PFSK-1 (cell line): ENCODE measurements around the gene SPTBN1.

ENCODE experiments used
- FOXP2 ChIP-seq: optimal IDR thresholded peaks from 2 replicates; pipeline ENCODE3; 2011; ENCODE audit warnings: borderline replicate concordance, control low read depth, inconsistent platforms; ENCODE audit not compliant: insufficient read depth; ENCODE audit errors: extremely low read length, extremely low read depth
- POLR2AphosphoS5 ChIP-seq: IDR thresholded peaks from 2 replicates; pipeline ENCODE4 v1.6.1; 2012; ENCODE audit warnings: low read depth, mild to moderate bottlenecking, control low read depth, low read length, moderate library complexity
- REST ChIP-seq, 2 experiments: IDR thresholded peaks; 2 replicates each; pipeline versions ENCODE4 v1.6.1 to v1.8.0; 2011 to 2012; ENCODE audit warnings: low read depth in 2 of 2, low read length in 2 of 2, control low read depth in 1 of 2, inconsistent platforms in 1 of 2, mild to moderate bottlenecking in 1 of 2, moderate library complexity in 1 of 2; ENCODE audit not compliant: insufficient read depth in 1 of 2
- SIN3A ChIP-seq: IDR thresholded peaks from 2 replicates; pipeline ENCODE4 v1.6.1; 2012; ENCODE audit warnings: mild to moderate bottlenecking, low read length, moderate library complexity, borderline replicate concordance; ENCODE audit not compliant: insufficient read depth
- TAF1 ChIP-seq: IDR thresholded peaks from 2 replicates; pipeline ENCODE4 v1.6.1; 2012; ENCODE audit warnings: low read length, control low read depth, borderline replicate concordance; ENCODE audit not compliant: insufficient read depth

Gene SPTBN1

GRCh38 chr2:54424555-54425163, 31.5 kb upstream of the SPTBN1 start:
- no peak for TF ChIP-seq SIN3A
- no peak for TF ChIP-seq REST (IDR thresholded peaks at IDR 0.05; ENCODE audit: insufficient read depth in 1 of 2, low read depth in 2 of 2, low read length in 2 of 2)
- TF ChIP-seq FOXP2 = no peak
- TF ChIP-seq POLR2AphosphoS5 = no peak
- no peak for TF ChIP-seq TAF1

DNA sequence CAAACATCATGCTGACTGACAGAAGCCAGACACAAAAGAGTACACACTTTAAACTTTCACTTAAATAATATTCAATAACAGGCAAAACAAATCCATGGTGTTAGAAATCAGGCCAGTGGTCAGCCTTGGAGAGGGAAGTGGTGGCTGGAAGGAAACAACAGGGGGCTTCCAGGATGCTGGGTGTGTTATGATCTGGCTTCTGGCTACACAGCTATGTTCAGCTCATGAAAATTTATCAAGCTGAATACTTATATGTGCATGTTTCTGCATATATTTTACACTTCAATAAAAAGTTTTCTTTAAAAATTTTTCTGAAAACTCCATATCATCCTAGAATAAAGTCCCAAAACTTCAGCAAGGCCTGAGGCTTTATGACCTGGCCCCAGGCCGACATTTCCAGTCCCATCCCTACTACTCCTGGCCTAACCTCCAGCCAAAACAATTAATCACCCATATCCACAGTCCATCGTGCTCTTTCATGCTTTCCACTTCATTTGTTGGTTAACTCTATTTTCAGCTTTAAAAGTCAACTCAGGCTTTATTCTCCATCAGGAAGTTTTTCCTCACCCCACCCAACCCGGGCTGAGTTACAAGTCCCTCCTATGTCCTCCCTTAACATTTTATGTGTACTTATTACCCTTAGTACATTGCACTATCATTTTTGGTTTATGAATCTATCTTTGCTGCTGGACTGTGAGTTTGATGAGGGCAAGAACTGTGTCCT, 27.9 kb upstream of the SPTBN1 start:
- TF ChIP-seq POLR2AphosphoS5 (no peak), TAF1 (no peak), REST (IDR thresholded peaks at IDR 0.05; ENCODE audit: insufficient read depth in 1 of 2, low read depth in 2 of 2, low read length in 2 of 2) (no peak), FOXP2 (no peak)

GRCh38 chr2:54429054-54429453, 27.1 kb upstream of the SPTBN1 start:
- TF ChIP-seq POLR2AphosphoS5 (no peak), FOXP2 (no peak), SIN3A (no peak), TAF1 (no peak), REST (IDR thresholded peaks at IDR 0.05; ENCODE audit: insufficient read depth in 1 of 2, low read depth in 2 of 2, low read length in 2 of 2) (no peak)

GRCh38 chr2:54429811-54430551, 26.1 kb upstream of the SPTBN1 start:
- TF ChIP-seq TAF1 = no peak
- no peak for TF ChIP-seq FOXP2
- TF ChIP-seq POLR2AphosphoS5 = no peak
- TF ChIP-seq REST (IDR thresholded peaks at IDR 0.05; ENCODE audit: insufficient read depth in 1 of 2, low read depth in 2 of 2, low read length in 2 of 2) = no peak
- TF ChIP-seq SIN3A = no peak
